HG02870 (cell line): Measurements from ENCODE around the gene CERS5.

Experiments used
- ATAC-seq: cut with Tn5 transposase; IDR thresholded peaks from one replicate; pipeline ENCODE4 v1.9.1; 2021; ENCODE audit warnings: mild to moderate bottlenecking, moderate library complexity; ENCODE audit not compliant: unreplicated experiment

The CERS5 gene

GRCh38 chr12:50082644-50083043 lies 84.5 kb downstream of the CERS5 start:
- no peak for ATAC-seq

- no peak for ATAC-seq
Measured at GRCh38 chr12:50081096-50081808, 85.9 kb downstream of the CERS5 start.

DNA sequence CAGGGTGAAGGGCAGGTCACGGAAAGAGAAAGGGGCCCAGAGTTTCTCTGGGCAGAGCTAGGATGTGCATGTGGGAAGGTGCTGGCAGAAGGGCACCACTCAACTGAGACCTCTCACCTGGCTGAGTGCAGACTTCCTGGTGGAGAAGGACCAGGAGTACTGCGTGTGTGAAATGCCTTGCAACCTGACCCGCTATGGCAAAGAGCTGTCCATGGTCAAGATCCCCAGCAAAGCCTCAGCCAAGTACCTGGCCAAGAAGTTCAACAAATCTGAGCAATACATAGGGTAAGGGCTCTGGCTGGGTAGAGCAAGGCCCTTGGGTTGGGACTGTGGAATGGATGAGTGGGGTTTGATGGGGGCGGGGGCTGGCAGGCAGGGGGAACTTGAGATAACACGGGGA lies 87.4 kb downstream of the CERS5 start:
- no peak for ATAC-seq
